Measurements from ENCODE around the gene MEGF9.
"Not testable (repeated sequence)": the region's sequence is repeated elsewhere in the genome, so short reads cannot be mapped to it uniquely, and the experiment has no call there.

Gene MEGF9

DNA sequence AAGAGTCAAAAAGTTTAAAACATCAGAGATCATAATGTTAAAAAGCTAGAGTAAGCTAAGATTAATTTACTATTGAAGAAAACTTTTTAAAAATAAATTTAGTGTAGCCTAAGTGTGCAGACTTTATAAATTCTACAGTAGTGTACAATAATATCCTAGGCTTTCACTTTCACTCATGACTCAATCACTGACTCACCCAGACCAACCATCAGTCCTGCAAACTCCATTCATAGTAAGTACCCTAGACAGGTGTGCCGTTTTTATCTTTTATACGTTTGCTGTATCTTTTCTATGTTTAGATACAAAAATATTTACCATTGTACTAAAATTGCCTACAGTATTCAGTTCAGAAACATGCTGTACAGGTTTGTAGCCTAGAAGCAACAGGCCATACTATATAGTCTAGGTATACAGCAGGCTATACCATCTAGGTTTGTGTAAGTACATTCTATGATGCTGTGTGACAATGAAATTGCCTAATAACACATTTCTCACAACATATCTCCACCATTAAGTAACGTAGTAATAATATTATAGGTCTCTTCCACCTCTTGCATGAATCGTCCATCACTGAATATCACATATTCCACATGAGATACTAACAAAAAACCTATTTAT, 59.2 kb downstream of the MEGF9 start:
- no peak for DNase-seq (ENCODE audit: low read depth in 2 of 2)

DNA sequence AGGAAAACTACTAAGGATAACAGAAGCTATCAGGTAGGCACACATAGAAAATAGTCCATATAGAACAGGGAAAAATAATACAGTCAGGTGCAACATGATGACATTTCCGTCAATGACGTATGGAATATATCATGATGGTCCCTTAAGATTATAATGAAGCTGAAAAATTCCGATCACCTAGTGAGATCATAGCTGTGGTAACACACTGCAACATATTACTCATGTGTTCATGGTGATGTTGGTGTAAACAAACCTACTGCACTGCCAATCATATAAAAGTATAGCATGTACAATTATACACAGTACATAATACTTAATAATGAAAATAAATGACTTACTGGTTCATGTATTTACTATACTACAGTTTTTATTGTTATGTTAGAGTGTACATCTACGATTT, 60.0 kb downstream of the MEGF9 start:
- DNase-seq (ENCODE audit: low read depth in 2 of 2) = no peak

GRCh38 chr9:120653762-120654161, 60.5 kb downstream of the MEGF9 start:
- no peak for DNase-seq (ENCODE audit: low read depth in 2 of 2)

DNA sequence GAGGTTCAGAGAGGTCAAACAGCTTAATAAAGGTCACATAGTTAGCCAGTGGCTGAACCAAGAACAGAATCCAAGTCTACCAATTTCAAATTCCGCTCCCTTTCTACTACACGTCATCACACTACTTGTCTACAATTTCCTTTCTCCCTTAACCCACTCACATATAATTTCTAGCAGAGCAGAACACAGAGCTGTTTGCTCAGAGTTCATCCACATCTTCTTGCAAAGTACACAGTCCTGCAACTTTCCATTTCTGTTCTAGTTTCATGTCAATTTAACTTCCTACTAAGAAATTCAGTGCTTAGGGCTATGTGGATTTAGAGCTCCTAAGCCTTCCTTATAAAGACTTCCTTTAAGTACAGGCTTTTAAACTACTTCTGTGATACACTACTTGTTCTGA, 61.3 kb downstream of the MEGF9 start:
- DNase-seq (ENCODE audit: low read depth in 2 of 2) = no peak

DNA sequence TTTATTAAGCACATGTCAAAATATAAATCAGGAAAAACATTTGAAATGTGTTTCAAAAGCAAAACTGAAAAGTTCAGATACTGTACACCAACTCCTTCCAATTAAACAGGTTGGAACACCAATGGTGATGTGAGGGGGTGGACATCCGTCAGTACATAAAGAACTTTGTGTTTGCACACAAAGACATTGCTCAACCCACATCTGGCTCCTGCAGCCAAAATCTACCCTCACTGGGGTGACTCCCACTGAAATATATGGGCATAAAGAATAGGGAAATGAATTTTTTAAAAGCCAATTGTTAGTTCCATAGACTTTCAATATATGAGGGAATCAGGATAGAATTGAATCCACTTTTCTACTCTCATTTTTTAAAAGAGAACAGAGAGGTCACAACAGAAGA, 63.9 kb downstream of the MEGF9 start:
- DNase-seq (ENCODE audit: low read depth in 2 of 2) = no peak

- no peak for DNase-seq (ENCODE audit: low read depth in 2 of 2)
Measured at GRCh38 chr9:120648581-120649197, 65.6 kb downstream of the MEGF9 start.

- DNase-seq (ENCODE audit: low read depth in 2 of 2) = no peak
Measured at GRCh38 chr9:120646948-120647347, 67.3 kb downstream of the MEGF9 start.

- no peak for DNase-seq (ENCODE audit: low read depth in 2 of 2)
Measured at GRCh38 chr9:120645760-120646159, 68.5 kb downstream of the MEGF9 start.

GRCh38 chr9:120643061-120643460, 71.2 kb downstream of the MEGF9 start:
- no peak for DNase-seq (ENCODE audit: low read depth in 2 of 2)

DNA sequence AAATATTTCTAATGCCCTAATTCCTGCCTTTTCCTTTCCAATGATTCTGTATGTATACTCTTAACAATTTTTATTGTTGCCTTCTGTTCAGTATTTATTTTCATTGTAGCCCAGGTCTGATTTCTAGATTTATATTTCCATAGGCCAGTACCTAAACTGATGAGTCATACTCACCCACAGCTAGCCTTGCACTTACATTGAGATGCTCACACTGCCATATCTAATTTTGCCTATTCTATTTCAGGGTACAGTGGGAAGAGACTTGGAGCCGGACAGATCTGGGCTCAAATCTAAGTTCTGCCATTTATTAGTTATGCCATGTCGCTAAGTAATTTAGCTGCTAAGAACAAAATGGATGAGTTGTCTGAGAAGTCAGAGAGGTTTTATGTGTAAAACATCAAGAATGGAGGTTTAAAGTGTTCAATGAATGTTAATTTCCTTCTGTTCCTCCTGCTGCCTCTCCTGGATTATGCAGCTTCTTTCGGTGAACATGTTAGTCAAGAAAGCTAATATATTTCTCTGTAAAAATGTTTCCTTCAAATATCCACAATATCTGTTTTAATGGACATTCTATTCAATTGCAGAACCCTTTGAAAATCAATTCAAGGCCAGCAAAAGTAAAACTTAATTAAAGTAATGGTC, 72.0 kb downstream of the MEGF9 start:
- DNase-seq (ENCODE audit: low read depth in 2 of 2) = no peak

DNA sequence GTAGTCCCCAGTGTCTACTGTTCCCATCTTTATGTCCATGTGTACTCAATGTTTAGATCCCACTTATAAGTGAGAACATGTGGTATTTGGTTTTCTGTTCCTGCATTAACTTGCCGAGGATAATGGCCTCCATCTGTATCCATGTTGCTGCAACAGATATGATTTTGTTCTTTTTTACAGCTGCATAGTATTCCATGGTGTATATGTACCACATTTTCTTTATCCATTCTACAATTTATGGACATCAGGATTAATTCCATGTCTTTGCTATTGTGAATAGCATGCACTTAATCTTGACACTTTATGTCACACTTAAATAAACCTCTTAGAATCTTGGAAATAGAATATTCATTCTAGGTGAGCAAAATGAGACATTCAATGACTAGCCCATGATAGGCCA, 73.4 kb downstream of the MEGF9 start:
- not testable (repeated sequence) for DNase-seq (ENCODE audit: low read depth in 2 of 2)

DNA sequence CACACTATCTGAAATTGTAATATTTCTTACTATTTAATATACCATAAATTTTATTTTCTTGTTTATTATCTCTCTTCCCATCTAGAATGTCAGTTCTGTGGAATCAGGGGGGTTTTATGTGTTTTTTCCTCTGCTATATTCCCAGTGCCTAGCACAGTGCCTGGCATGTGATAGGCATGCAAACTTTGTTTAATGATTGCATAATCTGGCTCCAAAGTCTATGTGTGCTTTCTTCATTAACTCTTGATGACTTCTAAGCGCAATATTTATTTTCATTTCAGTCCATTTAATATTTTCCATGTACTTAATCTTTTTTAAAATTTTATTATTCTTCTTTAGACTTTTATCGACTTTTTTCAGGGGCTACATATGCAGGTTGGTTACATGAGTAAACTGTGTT, 73.9 kb downstream of the MEGF9 start:
- no peak for DNase-seq (ENCODE audit: low read depth in 2 of 2)

DNA sequence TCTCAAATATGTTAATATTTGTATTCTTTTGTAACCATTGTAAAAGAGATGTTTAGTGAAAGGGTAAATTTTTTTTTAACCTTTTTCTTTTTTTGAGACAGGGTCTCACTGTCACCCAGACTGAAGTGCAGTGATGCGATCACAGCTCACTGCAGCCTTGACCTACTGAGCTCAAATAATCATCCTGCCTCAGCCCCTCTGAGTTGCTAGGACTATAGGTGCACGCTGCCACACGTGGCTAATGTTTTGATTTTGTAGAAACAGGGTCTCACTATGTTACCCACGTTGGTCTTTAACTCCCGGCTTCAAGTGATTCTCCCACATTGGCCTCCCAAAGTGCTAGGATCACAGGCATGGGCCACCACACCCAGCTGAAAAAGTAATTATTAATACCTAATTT, 76.4 kb downstream of the MEGF9 start:
- DNase-seq (ENCODE audit: low read depth in 2 of 2) = no peak

- DNase-seq (ENCODE audit: low read depth in 2 of 2) = no peak
Measured at GRCh38 chr9:120636194-120636957, 77.9 kb downstream of the MEGF9 start.

GRCh38 chr9:120635011-120635410, 79.3 kb downstream of the MEGF9 start:
- no peak for DNase-seq (ENCODE audit: low read depth in 2 of 2)

DNA sequence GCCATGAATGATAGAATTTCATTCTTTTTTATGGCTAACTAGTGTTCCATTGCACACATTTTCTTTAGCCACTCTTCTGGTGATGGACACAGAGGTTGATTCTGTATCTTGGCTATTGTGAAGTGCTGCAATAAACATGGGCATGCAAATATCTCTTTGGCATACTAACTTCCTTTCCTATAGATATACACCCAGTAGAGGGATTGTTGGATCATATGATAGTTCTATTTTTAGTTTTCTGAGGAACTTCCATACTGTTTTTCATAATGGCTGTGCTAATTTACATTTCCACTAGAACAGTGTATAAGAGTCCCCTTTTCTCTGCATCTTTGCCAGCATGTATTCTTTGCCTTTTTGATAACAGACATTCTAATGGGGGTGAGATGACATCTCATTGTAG, 83.9 kb downstream of the MEGF9 start:
- no peak for DNase-seq (ENCODE audit: low read depth in 2 of 2)

- not testable (repeated sequence) for DNase-seq (ENCODE audit: low read depth in 2 of 2)
Measured at GRCh38 chr9:120628925-120629497, 85.3 kb downstream of the MEGF9 start.

- DNase-seq (ENCODE audit: low read depth in 2 of 2) = no peak
Measured at GRCh38 chr9:120628207-120628924, 85.9 kb downstream of the MEGF9 start.

DNA sequence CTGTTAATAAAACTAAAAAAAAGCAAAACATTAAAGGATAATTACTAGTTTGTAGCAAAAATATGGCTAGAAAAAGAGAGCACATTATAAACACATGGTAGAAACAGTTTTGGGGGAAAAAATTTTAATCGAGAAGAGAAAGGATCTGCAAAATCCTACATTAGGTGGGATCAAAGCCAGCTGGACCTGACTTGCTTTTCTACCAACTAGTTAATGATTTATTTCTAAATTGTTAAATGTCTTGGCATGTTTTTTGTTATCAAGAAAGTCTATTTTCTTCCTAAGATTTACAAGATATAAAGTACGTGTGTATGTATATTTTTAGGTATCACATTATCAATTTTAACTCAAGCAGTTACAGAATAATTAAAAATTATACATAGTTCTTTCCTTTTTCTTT, 87.2 kb downstream of the MEGF9 start:
- no peak for DNase-seq (ENCODE audit: low read depth in 2 of 2)

DNA sequence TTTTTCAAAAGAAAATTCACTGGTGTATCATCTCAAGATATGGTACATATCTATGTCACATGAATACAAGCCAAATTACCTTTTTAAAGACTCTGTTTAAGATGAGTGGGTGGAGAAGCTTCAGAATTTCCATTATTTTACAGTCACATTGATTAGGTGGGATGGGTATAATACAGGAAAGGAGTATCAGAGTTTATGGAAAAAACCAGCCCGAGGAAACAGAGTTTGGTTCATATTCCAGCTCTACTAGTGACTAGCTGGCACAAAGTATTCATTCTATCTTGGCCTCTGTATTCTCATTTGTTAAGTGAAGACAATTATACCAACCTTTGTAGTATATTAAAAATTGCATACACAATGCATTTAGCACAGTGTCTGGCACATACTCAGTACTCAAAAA, 87.8 kb downstream of the MEGF9 start:
- DNase-seq (ENCODE audit: low read depth in 2 of 2) = no peak

GRCh38 chr9:120625222-120625621, 89.0 kb downstream of the MEGF9 start:
- DNase-seq (ENCODE audit: low read depth in 2 of 2) = no peak

- no peak for DNase-seq (ENCODE audit: low read depth in 2 of 2)
Measured at GRCh38 chr9:120622790-120623189, 91.5 kb downstream of the MEGF9 start.

Measured in stimulated activated CD4-positive, alpha-beta T cell treated with anti-CD3 and anti-CD28 coated beads, Interleukin-4, amount 100 ng/mL, for 48 hours (primary cell).